ENCODE data around the gene TMEM8B.

GRCh38 chr9:35783418-35783817 lies 45.6 kb upstream of the TMEM8B start:
- TF ChIP-seq, protein P1, sequence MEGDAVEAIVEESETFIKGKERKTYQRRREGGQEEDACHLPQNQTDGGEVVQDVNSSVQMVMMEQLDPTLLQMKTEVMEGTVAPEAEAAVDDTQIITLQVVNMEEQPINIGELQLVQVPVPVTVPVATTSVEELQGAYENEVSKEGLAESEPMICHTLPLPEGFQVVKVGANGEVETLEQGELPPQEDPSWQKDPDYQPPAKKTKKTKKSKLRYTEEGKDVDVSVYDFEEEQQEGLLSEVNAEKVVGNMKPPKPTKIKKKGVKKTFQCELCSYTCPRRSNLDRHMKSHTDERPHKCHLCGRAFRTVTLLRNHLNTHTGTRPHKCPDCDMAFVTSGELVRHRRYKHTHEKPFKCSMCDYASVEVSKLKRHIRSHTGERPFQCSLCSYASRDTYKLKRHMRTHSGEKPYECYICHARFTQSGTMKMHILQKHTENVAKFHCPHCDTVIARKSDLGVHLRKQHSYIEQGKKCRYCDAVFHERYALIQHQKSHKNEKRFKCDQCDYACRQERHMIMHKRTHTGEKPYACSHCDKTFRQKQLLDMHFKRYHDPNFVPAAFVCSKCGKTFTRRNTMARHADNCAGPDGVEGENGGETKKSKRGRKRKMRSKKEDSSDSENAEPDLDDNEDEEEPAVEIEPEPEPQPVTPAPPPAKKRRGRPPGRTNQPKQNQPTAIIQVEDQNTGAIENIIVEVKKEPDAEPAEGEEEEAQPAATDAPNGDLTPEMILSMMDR (IDR thresholded peaks at IDR 0.05 in 2 of 3, conservative IDR thresholded peaks at IDR 0.05 in 1 of 3; ENCODE audit: borderline replicate concordance in 1 of 3, insufficient read depth in 1 of 3, low read depth in 2 of 3, low read length in 2 of 3) = no peak
- TF ChIP-seq RAD21 (IDR thresholded peaks at IDR 0.05; ENCODE audit: low read depth) = no peak
- no peak for TF ChIP-seq EZH2 (IDR thresholded peaks at IDR 0.05)
- TF ChIP-seq ZFX (IDR thresholded peaks at IDR 0.05) = no peak
- TF ChIP-seq ATF3 (IDR thresholded peaks at IDR 0.05) = no peak
- TF ChIP-seq YY1 (IDR thresholded peaks at IDR 0.05; ENCODE audit: extremely low read depth, insufficient replicate concordance, low read depth, low read length) = no peak
- no peak for TF ChIP-seq EZH2phosphoT487 (IDR thresholded peaks at IDR 0.05; ENCODE audit: borderline replicate concordance)
- no peak for TF ChIP-seq CEBPB (IDR thresholded peaks at IDR 0.05; ENCODE audit: low read depth)
- TF ChIP-seq POLR2A (IDR thresholded peaks at IDR 0.05; ENCODE audit: borderline replicate concordance, extremely low read depth, insufficient read depth, insufficient read length) = no peak
- TF ChIP-seq POLR2AphosphoS5 (IDR thresholded peaks at IDR 0.05; ENCODE audit: low read depth, low read length) = no peak
